ENCODE measurements around the gene CYP11A1.

The CYP11A1 gene

GRCh38 chr15:74389241-74390048 is 22.0 kb upstream of the CYP11A1 start:
- DNase-seq, result no peak

- DNase-seq, result no peak
These were observed 21.0 kb upstream of the CYP11A1 start for GRCh38 chr15:74388363-74388951.

GRCh38 chr15:74387621-74388362 is 20.3 kb upstream of the CYP11A1 start:
- no peak for DNase-seq

DNA sequence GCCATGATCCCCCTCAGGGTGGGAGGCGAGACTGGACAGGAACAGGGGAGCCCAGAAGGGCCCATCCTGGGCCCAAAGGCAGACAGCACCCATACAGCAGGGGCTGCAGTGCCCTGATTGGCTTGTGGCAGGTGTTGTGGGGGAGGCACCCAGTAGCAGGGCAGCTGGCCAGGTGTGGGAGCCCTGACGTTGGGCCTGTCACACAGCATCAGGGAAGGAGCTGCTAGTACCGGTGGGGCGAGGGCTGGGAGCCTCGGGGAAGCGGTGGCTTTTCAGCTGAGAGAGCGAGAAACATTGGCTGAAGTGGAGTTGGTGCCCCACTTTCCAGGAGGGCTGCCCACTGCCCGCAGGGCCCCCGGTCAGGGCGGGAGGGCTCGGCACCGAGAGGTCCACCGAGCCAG is 19.7 kb upstream of the CYP11A1 start:
- no peak for DNase-seq

DNA sequence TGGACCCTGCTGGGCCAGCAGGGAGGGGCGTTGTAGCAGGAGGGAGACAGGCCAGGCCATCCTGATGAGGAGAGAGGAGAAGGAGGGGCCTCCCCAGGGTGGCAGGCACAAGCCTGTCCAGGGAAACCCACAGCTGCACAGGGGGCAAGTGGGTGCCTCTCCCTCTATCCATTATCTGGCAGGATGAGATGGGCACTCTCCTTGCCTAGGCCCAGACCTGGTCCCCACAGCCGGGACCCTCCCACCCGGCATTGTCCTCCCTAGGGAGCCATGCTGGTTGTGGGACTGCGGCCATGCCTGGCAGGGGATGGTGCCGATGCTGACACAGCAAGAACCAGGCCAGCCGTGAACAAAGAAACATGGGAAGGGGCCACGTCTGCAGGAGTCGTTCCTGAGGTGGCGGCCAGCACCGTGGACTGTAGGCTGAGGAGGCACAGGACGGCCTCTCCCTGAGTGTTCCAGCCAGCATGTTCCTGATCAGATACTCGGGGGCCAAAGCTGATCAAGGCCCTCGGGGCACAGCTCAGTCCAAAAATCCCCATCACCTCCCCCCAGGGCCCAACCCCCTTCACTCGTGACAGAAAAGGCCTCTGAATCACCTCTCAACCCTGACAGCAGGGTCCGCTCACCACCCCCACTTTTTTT is 19.2 kb upstream of the CYP11A1 start:
- DNase-seq, result peak in 1 of 56 donors; percentile 18

GRCh38 chr15:74385733-74386132 is 18.3 kb upstream of the CYP11A1 start:
- no peak for DNase-seq

- DNase-seq, result peak in 3 of 56 donors; percentile 18 to 49 (median 25)
These were observed 17.6 kb upstream of the CYP11A1 start for GRCh38 chr15:74384881-74385643.

GRCh38 chr15:74384566-74384880 is 17.1 kb upstream of the CYP11A1 start:
- DNase-seq, result no peak

GRCh38 chr15:74383695-74384565 is 16.5 kb upstream of the CYP11A1 start:
- no peak for DNase-seq

DNA sequence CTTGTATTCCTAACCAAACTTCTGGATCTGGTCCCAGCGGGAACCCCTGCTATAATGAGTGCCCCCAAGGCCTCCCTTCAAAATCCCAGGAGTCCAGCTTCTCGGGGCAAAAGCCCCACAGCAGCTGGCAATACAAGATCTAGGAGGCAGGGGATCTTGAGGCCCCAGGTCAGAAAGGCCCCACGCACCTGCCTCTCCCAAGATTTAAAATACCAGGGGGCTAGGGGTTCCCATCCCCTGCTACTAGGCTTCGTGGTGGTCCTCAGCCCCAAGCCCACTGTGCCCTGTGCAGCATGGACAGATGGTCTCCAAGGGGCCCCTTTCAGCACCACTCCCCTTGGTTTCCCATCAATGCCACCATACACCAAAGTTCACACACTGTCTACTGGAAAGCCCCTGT is 15.8 kb upstream of the CYP11A1 start:
- no peak for DNase-seq

DNA sequence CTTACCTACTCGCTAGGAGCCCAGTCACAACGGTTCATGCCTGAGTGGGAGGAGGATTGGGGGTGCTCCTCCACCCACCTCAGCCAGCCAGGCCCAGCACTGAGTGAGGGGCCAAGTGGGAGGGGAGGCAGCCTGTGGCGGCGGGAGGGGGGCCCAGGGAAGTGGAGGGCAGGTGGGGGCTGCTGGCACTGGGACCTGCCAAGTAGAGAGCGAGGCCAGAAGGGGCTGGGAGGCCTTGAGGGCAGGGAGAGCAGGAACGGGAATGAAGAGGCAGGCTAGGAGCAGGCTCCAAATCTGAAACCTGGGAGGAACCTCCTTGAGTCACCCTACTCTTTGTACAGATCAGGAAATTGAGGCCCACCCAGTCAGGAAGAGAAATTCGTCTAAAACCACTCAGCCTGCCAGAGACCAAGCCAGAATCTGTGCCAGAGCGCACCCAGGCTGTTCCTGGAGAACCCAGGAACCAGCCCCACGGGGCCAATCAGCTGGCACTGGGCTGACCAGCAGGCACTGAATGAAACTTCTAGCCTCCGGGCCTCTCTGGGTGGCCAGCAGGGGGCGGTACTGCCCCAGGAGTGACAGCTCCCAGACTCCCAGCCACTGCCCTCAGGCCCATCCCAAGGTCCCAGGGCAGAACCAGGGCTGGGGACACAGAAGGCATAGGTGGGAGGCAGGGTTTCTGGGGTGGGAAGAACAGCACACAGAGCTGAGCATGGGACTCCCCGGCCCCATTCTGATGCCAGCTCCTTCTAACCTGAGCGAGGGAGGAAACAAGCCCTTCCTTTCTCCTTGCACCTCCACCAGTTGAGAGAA is 14.8 kb upstream of the CYP11A1 start:
- DNase-seq, result peak in 54 of 56 donors; percentile 23 to 94 (median 75)

- DNase-seq, result no peak
These were observed 14.0 kb upstream of the CYP11A1 start for GRCh38 chr15:74381481-74381880.

DNA sequence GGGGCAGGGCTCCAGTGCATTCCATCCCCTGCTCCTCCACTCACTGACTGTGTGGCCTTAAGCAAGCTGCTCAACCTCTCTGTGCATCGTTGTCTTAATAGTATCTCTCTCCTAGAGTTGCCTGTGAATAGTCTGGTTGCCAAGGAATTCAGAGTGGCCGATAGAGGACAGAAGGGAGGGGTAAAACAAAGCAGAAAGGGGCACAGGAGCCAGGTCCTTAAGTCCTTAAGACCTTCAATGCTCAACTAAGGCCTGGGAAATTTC is 13.7 kb upstream of the CYP11A1 start:
- DNase-seq, result no peak

- DNase-seq, result no peak
These were observed 13.1 kb upstream of the CYP11A1 start for GRCh38 chr15:74380361-74381189.

DNA sequence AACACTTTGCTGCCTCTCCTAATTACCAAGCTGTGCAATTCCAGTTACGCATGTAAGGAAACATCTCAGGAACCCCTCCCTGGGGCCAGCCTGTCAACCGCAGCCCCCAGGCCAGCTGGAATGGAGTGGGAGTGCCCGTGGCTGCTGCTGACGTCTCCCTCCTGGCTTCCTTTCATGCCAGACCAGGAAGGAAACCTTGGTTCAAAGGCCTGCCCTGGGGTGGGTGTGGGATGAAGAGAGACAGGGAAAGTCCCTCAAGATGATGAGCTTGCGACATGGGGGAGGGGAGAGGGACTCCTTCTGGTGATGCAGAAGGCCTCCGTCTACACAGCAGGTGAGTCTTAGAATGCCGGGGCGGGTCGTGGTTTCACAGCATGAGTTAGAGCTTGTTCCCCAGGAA is 11.4 kb upstream of the CYP11A1 start:
- no peak for DNase-seq

- DNase-seq, result no peak
These were observed 10.7 kb upstream of the CYP11A1 start for GRCh38 chr15:74377831-74378766.

DNA sequence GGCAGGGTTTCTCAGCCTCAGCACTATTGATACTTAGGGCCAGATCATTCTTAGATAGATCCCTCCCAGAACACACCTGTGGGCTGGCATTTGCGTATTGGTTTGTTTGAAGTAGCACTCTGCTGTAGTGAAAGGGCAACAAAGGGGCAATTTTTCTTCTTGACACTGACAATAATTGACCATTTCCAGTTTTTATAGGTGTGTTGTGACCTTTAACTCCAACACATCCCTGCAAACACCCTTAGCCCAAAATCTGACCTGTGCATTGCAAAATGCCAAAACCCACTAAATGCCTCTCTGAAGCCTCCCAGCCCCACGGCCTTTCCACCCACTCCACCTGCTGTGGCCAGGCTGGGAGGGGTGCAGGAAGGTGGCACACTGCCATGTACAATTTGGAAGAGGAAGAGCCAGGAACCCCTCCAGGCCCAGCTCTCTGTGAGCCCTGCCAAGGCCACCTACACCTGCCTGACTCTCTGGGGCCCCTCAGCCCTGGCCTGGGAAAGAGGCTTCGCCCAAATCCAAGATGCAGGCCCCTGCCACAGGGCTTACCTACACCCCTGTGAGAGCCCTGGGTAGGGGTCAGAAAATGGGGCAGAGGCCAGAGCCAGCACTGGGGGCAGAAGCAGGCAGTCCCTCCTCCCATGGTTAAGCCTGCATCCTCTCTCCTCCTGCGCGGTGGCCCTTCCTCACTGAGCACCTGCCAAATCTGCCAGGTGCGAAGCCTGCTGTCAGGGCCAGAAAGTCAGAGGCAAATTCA is 9.6 kb upstream of the CYP11A1 start:
- DNase-seq, result no peak

Measured in nucleus accumbens (tissue), 56 donors.